SH-SY5Y (cell line): Measurements from ENCODE around the gene TEX19.

Experiments used
- GATA2 ChIP-seq: IDR thresholded peaks from 2 replicates; pipeline ENCODE4 v1.6.1; 2011; ENCODE audit warnings: mild to moderate bottlenecking, low read depth, low read length
- GATA3 ChIP-seq: IDR thresholded peaks from 2 replicates; pipeline ENCODE4 v1.6.1; 2011; ENCODE audit warnings: low read depth, mild to moderate bottlenecking, low read length, moderate library complexity

GRCh38 chr17:82321947-82322466, 37.0 kb upstream of the TEX19 start:
- TF ChIP-seq GATA2: no peak
- TF ChIP-seq GATA3: no peak
